GM12864 (cell line): ENCODE results near the gene SORL1.

Experiments used
- DNase-seq: peaks from one replicate; pipeline ENCODE4 v3.0.0-alpha.2; 2011; ENCODE audit warnings: low read depth
- H3K4me3 ChIP-seq: 2 replicates; pipeline ENCODE4 v1.5.1; 2011; ENCODE audit warnings: mild to moderate bottlenecking, low read depth, low read length, control low read depth
- TF ChIP-seq, protein P1 (sequence below): IDR thresholded peaks from 2 replicates; pipeline ENCODE4 v1.5.1; 2011; ENCODE audit warnings: low read depth, mild to moderate bottlenecking, moderate library complexity, low read length, control low read depth, inconsistent platforms; ENCODE audit errors: missing control alignments

SORL1 gene

DNA sequence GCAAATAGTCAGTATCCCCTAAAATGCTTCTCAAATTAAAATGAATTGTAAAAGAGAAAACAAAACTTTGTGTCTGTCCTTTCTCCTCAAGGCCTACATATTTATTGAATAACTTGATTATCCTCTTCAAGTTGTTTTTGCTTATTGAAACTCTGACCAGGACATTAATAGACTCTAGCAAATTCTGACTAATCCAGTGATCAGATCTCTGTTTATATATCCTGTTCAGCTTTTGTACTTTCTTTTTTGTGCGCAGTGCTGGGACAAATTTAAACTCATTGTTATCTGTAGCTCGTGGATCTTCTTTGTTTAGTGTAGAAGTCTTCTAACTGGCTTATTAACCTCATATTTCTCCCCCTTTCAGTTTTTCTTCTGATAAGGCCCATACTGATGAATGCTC lies 140.6 kb downstream of the SORL1 start:
- no peak overlapping the region; the same call in 1 of the 2 replicates for H3K4me3 ChIP-seq
- DNase-seq = no peak
- TF ChIP-seq, protein P1, sequence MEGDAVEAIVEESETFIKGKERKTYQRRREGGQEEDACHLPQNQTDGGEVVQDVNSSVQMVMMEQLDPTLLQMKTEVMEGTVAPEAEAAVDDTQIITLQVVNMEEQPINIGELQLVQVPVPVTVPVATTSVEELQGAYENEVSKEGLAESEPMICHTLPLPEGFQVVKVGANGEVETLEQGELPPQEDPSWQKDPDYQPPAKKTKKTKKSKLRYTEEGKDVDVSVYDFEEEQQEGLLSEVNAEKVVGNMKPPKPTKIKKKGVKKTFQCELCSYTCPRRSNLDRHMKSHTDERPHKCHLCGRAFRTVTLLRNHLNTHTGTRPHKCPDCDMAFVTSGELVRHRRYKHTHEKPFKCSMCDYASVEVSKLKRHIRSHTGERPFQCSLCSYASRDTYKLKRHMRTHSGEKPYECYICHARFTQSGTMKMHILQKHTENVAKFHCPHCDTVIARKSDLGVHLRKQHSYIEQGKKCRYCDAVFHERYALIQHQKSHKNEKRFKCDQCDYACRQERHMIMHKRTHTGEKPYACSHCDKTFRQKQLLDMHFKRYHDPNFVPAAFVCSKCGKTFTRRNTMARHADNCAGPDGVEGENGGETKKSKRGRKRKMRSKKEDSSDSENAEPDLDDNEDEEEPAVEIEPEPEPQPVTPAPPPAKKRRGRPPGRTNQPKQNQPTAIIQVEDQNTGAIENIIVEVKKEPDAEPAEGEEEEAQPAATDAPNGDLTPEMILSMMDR = no peak

DNA sequence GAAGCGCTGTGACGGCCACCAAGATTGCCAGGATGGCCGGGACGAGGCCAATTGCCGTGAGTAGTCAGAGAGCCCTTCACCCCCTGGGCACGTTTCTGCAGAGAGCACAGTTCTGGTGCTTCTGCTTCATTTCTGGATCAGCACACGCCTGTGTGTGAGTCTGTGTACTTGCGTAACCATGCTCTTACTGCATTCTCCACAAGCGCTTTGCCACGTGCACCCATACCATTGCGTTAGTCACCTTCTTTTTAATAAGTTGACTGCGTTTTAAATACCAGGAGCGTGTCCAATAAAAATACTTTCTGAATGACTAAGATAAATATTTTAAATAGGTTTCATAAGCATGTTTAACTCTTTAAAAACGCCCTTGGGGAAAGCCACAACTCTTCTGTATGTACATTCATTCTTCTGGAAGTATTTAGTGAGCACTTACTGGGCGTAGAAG lies 143.6 kb downstream of the SORL1 start:
- H3K4me3 ChIP-seq = no peak overlapping the region
- no peak for DNase-seq
- TF ChIP-seq, protein P1 = no peak

- DNase-seq = no peak
- TF ChIP-seq, protein P1 = no peak
- H3K4me3 ChIP-seq = no peak overlapping the region
These were observed 144.4 kb downstream of the SORL1 start for GRCh38 chr11:121596195-121597155.

DNA sequence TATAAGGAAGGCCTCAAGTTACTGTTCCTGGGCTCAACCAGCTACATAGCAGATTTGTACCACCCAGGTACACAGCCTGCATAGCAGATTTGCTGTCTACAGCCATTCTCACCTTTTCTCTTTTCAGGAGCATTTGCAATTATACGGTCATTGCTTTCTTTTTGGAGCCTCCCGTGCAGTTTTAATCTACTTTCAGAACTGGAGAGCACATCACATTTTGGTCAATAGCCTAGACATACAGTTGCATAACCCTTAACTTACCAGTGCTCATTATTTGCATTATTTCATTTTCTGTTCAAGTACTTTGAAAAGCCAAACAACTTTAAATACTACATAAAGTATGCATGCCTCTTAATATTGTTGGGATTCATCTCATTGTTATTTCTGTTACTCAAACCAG lies 151.2 kb downstream of the SORL1 start:
- TF ChIP-seq, protein P1 = no peak
- DNase-seq = no peak

DNA sequence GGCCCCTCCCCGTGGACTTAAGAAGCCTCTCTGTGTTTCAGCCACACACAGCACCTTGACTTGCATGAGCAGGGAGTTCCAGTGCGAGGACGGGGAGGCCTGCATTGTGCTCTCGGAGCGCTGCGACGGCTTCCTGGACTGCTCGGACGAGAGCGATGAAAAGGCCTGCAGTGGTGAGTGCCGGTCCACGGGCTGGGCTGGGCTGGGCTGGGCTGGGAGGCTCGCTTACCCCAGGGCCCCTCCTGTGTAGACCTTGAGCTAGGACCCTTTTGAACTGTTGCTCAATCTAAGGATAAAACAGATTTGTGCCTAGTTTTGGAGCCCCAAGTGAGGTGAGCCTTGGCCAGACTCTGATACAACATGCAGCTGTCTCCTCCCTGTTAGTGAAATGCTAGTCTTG lies 152.0 kb downstream of the SORL1 start:
- H3K4me3 ChIP-seq = no peak overlapping the region
- TF ChIP-seq, protein P1 = no peak
- DNase-seq = no peak

More for the DNA sequence above, 151.2 kb downstream of the SORL1 start:
- no peak overlapping the region for H3K4me3 ChIP-seq

GRCh38 chr11:121606354-121606753 lies 154.2 kb downstream of the SORL1 start:
- H3K4me3 ChIP-seq = no peak overlapping the region
- no peak for DNase-seq
- TF ChIP-seq, protein P1 = no peak
